ENCODE results near the gene FXR2. TPM values are rescaled to one million over a fixed set of nuclear protein-coding genes. Genes with fewer than 3 reads are reported as not detected.

FXR2 gene
- total and polyA plus RNA-seq, 3 experiments from 2014 or later, result 20.4 to 45.9 (median 45.7) TPM

- H3K27me3 Mint-ChIP-seq, result peaks cover 0 to 11% of the 10 kb centered on the region in 2 donors
- H3K27ac Mint-ChIP-seq, result peak overlapping the region; percentile 65 to 99 (median 94)
- ChIA-PET POLR2A (interaction anchor here (0.6 to 4.1 kb wide), 13 partner anchors 10 to 245 kb away, joined by 3 to 52 read pairs (median 6); partner anchors contain the start of genes ACAP1, FXR2, MPDU1 and NEURL4), CTCF (interaction anchor here (0.6 to 2.9 kb wide), 11 partner anchors 9 to 291 kb away, joined by 3 to 11 read pairs (median 5); partner anchors contain the start of genes FXR2, MPDU1, SENP3 and TMEM102)
- Histone ChIP-seq H3K27ac (ENCODE audit: low read depth, low read length) (peak overlapping the region; percentile 99), H3K27me3 (ENCODE audit: insufficient read depth, low read length, poor library complexity, severe bottlenecking) (no peaks in the 10 kb centered on the region), H3K9me3 (ENCODE audit: low read length) (no peaks in the 10 kb centered on the region), H3K36me3 (ENCODE audit: insufficient read depth, low read length) (peaks cover 66% of the 10 kb centered on the region), H3K4me1 (ENCODE audit: insufficient read depth, low read length) (peaks cover 42% of the 10 kb centered on the region), H3K4me3 (ENCODE audit: low read length) (peak overlapping the region; percentile 98)
- H3K9me3 Mint-ChIP-seq, result peaks cover 0 to 4% (median 2%) of the 10 kb centered on the region in 5 donors
- peak overlapping the region; percentile 93 to 98 (median 96) for H3K4me3 Mint-ChIP-seq
- H3K36me3 Mint-ChIP-seq, result peaks cover 21 to 90% (median 28%) of the 10 kb centered on the region in 3 donors
- no peak for DNase-seq
- peaks cover 54 to 71% (median 64%) of the 10 kb centered on the region in 3 donors for H3K4me1 Mint-ChIP-seq
Measured at GRCh38 chr17:7574176-7574953, 40.3 kb downstream of the FXR2 start.

- Mint-ChIP-seq H3K27ac (peak overlapping the region; percentile 96 to 100 (median 98)), H3K27me3 (peaks cover 0 to 7% of the 10 kb centered on the region in 2 donors), H3K4me3 (peak overlapping the region; percentile 93 to 98 (median 96)), H3K4me1 (peaks cover 47 to 62% (median 55%) of the 10 kb centered on the region in 3 donors), H3K9me3 (peaks cover 0 to 4% (median 2%) of the 10 kb centered on the region in 5 donors), H3K36me3 (peaks cover 21 to 91% (median 26%) of the 10 kb centered on the region in 3 donors)
- no peaks in the 10 kb centered on the region for H3K27me3 ChIP-seq (ENCODE audit: insufficient read depth, low read length, poor library complexity, severe bottlenecking)
- H3K4me1 ChIP-seq (ENCODE audit: insufficient read depth, low read length), result peaks cover 33% of the 10 kb centered on the region
- ChIA-PET CTCF (interaction anchor here (1.0 to 2.9 kb wide), 9 partner anchors 10 to 137 kb away, joined by 3 to 11 read pairs (median 5); partner anchors contain the start of genes FXR2, MPDU1, SENP3 and TMEM102), POLR2A (interaction anchor here (0.6 to 4.1 kb wide), 14 partner anchors 11 to 264 kb away, joined by 3 to 52 read pairs (median 5); partner anchors contain the start of genes ACAP1, FXR2, MPDU1 and NEURL4)
- DNase-seq, result peak; percentile 88 to 95 (median 90)
- peaks cover 60% of the 10 kb centered on the region for H3K36me3 ChIP-seq (ENCODE audit: insufficient read depth, low read length)
- peak overlapping the region; percentile 99 for H3K27ac ChIP-seq (ENCODE audit: low read depth, low read length)
- no peaks in the 10 kb centered on the region for H3K9me3 ChIP-seq (ENCODE audit: low read length)
- peak overlapping the region; percentile 98 for H3K4me3 ChIP-seq (ENCODE audit: low read length)
Measured at GRCh38 chr17:7573324-7574080, 41.2 kb downstream of the FXR2 start.

GRCh38 chr17:7572588-7573323 is 41.9 kb downstream of the FXR2 start:
- H3K36me3 ChIP-seq (ENCODE audit: insufficient read depth, low read length), result peaks cover 54% of the 10 kb centered on the region
- no peaks in the 10 kb centered on the region for H3K9me3 ChIP-seq (ENCODE audit: low read length)
- peak overlapping the region; percentile 99 for H3K27ac ChIP-seq (ENCODE audit: low read depth, low read length)
- Mint-ChIP-seq H3K27ac (peak overlapping the region; percentile 96 to 100 (median 98)), H3K36me3 (peaks cover 21 to 84% (median 22%) of the 10 kb centered on the region in 3 donors), H3K4me1 (peaks cover 39 to 55% (median 48%) of the 10 kb centered on the region in 3 donors), H3K9me3 (peaks cover 0 to 4% (median 2%) of the 10 kb centered on the region in 5 donors), H3K27me3 (peaks cover 0 to 7% of the 10 kb centered on the region in 2 donors), H3K4me3 (peak overlapping the region; percentile 93 to 98 (median 96))
- DNase-seq, result peak; percentile 99 to 100 (median 100)
- CTCF ChIA-PET, result interaction anchor here (1.0 to 2.9 kb wide), 6 partner anchors 12 to 137 kb away, joined by 3 to 11 read pairs (median 6); partner anchors contain the start of genes SENP3, SOX15 and TMEM102
- POLR2A ChIA-PET, result interaction anchor here (0.6 to 4.1 kb wide), 15 partner anchors 11 to 321 kb away, joined by 3 to 52 read pairs (median 5); partner anchors contain the start of genes ACAP1, CTDNEP1, FXR2 and MPDU1
- peaks cover 31% of the 10 kb centered on the region for H3K4me1 ChIP-seq (ENCODE audit: insufficient read depth, low read length)
- peak overlapping the region; percentile 98 for H3K4me3 ChIP-seq (ENCODE audit: low read length)
- H3K27me3 ChIP-seq (ENCODE audit: insufficient read depth, low read length, poor library complexity, severe bottlenecking), result no peaks in the 10 kb centered on the region

- peak overlapping the region; percentile 73 for H3K4me3 ChIP-seq (ENCODE audit: low read length)
- peaks cover 21 to 84% (median 26%) of the 10 kb centered on the region in 3 donors for H3K36me3 Mint-ChIP-seq
- H3K4me3 Mint-ChIP-seq, result peak overlapping the region; percentile 93 to 98 (median 96)
- peaks cover 49% of the 10 kb centered on the region for H3K36me3 ChIP-seq (ENCODE audit: insufficient read depth, low read length)
- H3K27ac Mint-ChIP-seq, result peak overlapping the region; percentile 96 to 100 (median 98)
- peaks cover 0 to 4% (median 2%) of the 10 kb centered on the region in 5 donors for H3K9me3 Mint-ChIP-seq
- H3K27me3 ChIP-seq (ENCODE audit: insufficient read depth, low read length, poor library complexity, severe bottlenecking), result no peaks in the 10 kb centered on the region
- H3K27ac ChIP-seq (ENCODE audit: low read depth, low read length), result peak overlapping the region; percentile 85
- H3K4me1 Mint-ChIP-seq, result peaks cover 38 to 50% (median 43%) of the 10 kb centered on the region in 3 donors
- ChIA-PET CTCF (interaction anchor here (1.1 to 1.3 kb wide), 2 partner anchors 11 to 18 kb away, joined by 3 to 6 read pairs; partner anchors contain the start of gene SOX15), POLR2A (interaction anchor here (0.6 to 4.1 kb wide), 7 partner anchors 11 to 321 kb away, joined by 3 to 52 read pairs (median 5); partner anchors contain the start of genes CTDNEP1, MPDU1, TP53 and WRAP53)
- peaks cover 0 to 7% of the 10 kb centered on the region in 2 donors for H3K27me3 Mint-ChIP-seq
- DNase-seq, result no peak
- no peaks in the 10 kb centered on the region for H3K9me3 ChIP-seq (ENCODE audit: low read length)
- H3K4me1 ChIP-seq (ENCODE audit: insufficient read depth, low read length), result peaks cover 31% of the 10 kb centered on the region
Measured at GRCh38 chr17:7572338-7572587, 42.4 kb downstream of the FXR2 start.

GRCh38 chr17:7570351-7570750 is 44.3 kb downstream of the FXR2 start:
- Mint-ChIP-seq H3K27me3 (peaks cover 0 to 7% of the 10 kb centered on the region in 2 donors), H3K4me3 (no peak overlapping the region), H3K27ac (peak overlapping the region in 5 of 8 donors; percentile 43 to 77 (median 51)), H3K4me1 (peaks cover 27 to 33% (median 28%) of the 10 kb centered on the region in 3 donors), H3K36me3 (peaks cover 15 to 78% (median 20%) of the 10 kb centered on the region in 3 donors), H3K9me3 (peaks cover 0 to 4% (median 2%) of the 10 kb centered on the region in 5 donors)
- DNase-seq, result no peak
- Histone ChIP-seq H3K9me3 (ENCODE audit: low read length) (no peaks in the 10 kb centered on the region), H3K27me3 (ENCODE audit: insufficient read depth, low read length, poor library complexity, severe bottlenecking) (no peaks in the 10 kb centered on the region), H3K36me3 (ENCODE audit: insufficient read depth, low read length) (peaks cover 36% of the 10 kb centered on the region), H3K27ac (ENCODE audit: low read depth, low read length) (no peak overlapping the region), H3K4me3 (ENCODE audit: low read length) (no peak overlapping the region), H3K4me1 (ENCODE audit: insufficient read depth, low read length) (peaks cover 21% of the 10 kb centered on the region)
- ChIA-PET POLR2A (interaction anchor here (0.8 kb wide), 1 partner anchor 10 kb away, joined by 3 read pairs; no protein-coding TSS in a partner anchor), CTCF (interaction anchor here (1.7 to 2.5 kb wide), 3 partner anchors 10 to 19 kb away, joined by 4 to 14 read pairs (median 4); partner anchors contain the start of genes MPDU1 and SOX15)

- Mint-ChIP-seq H3K27ac (peak overlapping the region in 2 of 8 donors; percentile 19 to 20), H3K4me1 (peaks cover 19 to 26% (median 20%) of the 10 kb centered on the region in 3 donors), H3K9me3 (peaks cover 0 to 4% (median 2%) of the 10 kb centered on the region in 5 donors), H3K27me3 (peaks cover 0 to 7% of the 10 kb centered on the region in 2 donors), H3K4me3 (no peak overlapping the region), H3K36me3 (peaks cover 10 to 78% (median 17%) of the 10 kb centered on the region in 3 donors)
- Histone ChIP-seq H3K36me3 (ENCODE audit: insufficient read depth, low read length) (peaks cover 34% of the 10 kb centered on the region), H3K4me1 (ENCODE audit: insufficient read depth, low read length) (peaks cover 13% of the 10 kb centered on the region), H3K27me3 (ENCODE audit: insufficient read depth, low read length, poor library complexity, severe bottlenecking) (no peaks in the 10 kb centered on the region), H3K27ac (ENCODE audit: low read depth, low read length) (no peak overlapping the region), H3K9me3 (ENCODE audit: low read length) (no peaks in the 10 kb centered on the region), H3K4me3 (ENCODE audit: low read length) (no peak overlapping the region)
- no peak for DNase-seq
- ChIA-PET CTCF (interaction anchor here (0.7 to 2.5 kb wide), 5 partner anchors 9 to 46 kb away, joined by 3 to 14 read pairs (median 4); partner anchors contain the start of genes MPDU1 and SOX15), POLR2A (no interaction called here)
Measured at GRCh38 chr17:7569571-7569970, 45.1 kb downstream of the FXR2 start.

Measured in CD8-positive, alpha-beta memory T cell (primary cell).